Peyer's patch (tissue), 4 donors: ENCODE data around the gene CUL1.

Source experiments
- POLR2A ChIP-seq, 2 donors: fragments of 450-650 bp; IDR thresholded peaks; one replicate each; pipeline ENCODE4 v1.5.1; 2017; ENCODE audit warnings: antibody characterized with exemption in 2 of 2, mild to moderate bottlenecking in 2 of 2, moderate library complexity in 2 of 2
- TF ChIP-seq, protein P1 (sequence below), 6 experiments: fragments of 450-650 bp in 4 of 6; fragments of 200-600 bp in 2 of 6; sonication (generic) in 1 of 6; IDR thresholded peaks; one replicate each; pipeline ENCODE4 v1.5.1; 2017 to 2019; ENCODE audit warnings: antibody characterized with exemption in 6 of 6, mild to moderate bottlenecking in 3 of 6, moderate library complexity in 1 of 6

DNA sequence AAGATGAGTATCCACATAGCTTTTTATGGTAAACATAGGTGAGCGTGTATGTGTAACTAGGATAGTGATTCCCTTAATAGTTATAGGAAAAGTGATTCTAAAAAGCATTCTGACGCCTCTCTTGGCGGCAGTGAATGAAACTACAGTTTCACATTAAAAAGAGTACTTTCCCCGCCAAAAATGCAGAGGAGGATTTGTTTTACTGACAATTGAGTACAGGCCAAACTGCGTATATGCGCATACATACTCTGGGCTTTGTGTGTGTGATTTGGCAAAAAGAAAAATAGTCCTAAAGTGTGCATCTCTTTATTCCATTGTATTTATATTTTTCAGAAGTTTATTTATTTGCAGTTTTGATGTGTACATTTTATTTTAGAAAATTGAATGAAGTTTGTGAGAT is 10.3 kb downstream of the CUL1 start:
- TF ChIP-seq, protein P1, sequence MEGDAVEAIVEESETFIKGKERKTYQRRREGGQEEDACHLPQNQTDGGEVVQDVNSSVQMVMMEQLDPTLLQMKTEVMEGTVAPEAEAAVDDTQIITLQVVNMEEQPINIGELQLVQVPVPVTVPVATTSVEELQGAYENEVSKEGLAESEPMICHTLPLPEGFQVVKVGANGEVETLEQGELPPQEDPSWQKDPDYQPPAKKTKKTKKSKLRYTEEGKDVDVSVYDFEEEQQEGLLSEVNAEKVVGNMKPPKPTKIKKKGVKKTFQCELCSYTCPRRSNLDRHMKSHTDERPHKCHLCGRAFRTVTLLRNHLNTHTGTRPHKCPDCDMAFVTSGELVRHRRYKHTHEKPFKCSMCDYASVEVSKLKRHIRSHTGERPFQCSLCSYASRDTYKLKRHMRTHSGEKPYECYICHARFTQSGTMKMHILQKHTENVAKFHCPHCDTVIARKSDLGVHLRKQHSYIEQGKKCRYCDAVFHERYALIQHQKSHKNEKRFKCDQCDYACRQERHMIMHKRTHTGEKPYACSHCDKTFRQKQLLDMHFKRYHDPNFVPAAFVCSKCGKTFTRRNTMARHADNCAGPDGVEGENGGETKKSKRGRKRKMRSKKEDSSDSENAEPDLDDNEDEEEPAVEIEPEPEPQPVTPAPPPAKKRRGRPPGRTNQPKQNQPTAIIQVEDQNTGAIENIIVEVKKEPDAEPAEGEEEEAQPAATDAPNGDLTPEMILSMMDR (IDR thresholded peaks at IDR 0.05): no peak
- TF ChIP-seq POLR2A (IDR thresholded peaks at IDR 0.05): no peak
